ENCODE measurements around the gene OR10W1.

The OR10W1 gene

DNA sequence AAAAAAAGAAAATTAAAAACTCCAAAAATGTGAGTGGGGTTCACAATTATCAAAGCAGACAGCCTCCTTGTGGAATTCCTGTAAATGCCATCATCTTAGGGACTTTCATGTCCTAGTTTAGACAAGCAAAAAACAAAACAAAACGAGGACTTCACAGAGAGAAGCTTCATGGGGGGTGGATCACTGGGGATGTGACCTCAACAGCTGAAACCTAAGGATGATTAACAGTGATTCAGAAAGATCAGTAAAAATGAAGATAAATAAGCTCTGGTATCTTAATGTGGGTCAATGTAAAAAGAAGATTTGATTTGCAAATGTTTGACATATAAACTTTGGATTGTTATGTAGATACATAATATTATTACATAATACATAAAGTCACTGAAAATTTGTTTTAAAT, 8.1 kb upstream of the OR10W1 start:
- no peak for TF ChIP-seq CTCF (IDR thresholded peaks at IDR 0.05; ENCODE audit: insufficient read depth, missing control alignments)
- no peak for DNase-seq (ENCODE audit: insufficient read length, low spot score)
- FAIRE-seq = no peak

GRCh38 chr11:58275002-58275401, 6.9 kb upstream of the OR10W1 start:
- no peak for FAIRE-seq

DNA sequence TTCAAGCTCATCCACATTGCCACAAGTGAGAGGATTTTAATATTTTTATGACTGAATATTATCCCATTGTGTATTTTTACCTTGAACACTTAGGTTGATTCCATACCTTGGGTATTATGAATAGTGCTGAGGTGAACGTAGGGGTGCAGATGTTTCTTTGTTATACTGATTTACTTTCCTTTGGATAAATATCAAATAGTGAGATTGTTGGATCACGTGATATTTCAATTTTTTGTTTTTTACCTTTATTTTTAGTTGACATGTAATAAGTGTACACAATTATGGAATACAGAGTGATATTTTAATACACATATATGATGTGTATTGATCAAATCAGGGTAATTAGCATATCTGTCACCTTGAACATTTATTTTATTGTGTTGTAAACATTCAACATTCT, 8.1 kb downstream of the OR10W1 start:
- no peak for FAIRE-seq
- DNase-seq (ENCODE audit: insufficient read length, low spot score) = no peak

More at GRCh38 chr11:58275002-58275401, 6.9 kb upstream of the OR10W1 start:
- TF ChIP-seq CTCF (IDR thresholded peaks at IDR 0.05; ENCODE audit: insufficient read depth, missing control alignments) = no peak
- DNase-seq (ENCODE audit: insufficient read length, low spot score) = no peak

GRCh38 chr11:58254936-58255335, 13.1 kb downstream of the OR10W1 start:
- DNase-seq (ENCODE audit: insufficient read length, low spot score) = no peak
- TF ChIP-seq CTCF (IDR thresholded peaks at IDR 0.05; ENCODE audit: insufficient read depth, missing control alignments) = no peak
- FAIRE-seq = no peak

More for the DNA sequence above, 8.1 kb downstream of the OR10W1 start:
- no peak for TF ChIP-seq CTCF (IDR thresholded peaks at IDR 0.05; ENCODE audit: insufficient read depth, missing control alignments)

DNA sequence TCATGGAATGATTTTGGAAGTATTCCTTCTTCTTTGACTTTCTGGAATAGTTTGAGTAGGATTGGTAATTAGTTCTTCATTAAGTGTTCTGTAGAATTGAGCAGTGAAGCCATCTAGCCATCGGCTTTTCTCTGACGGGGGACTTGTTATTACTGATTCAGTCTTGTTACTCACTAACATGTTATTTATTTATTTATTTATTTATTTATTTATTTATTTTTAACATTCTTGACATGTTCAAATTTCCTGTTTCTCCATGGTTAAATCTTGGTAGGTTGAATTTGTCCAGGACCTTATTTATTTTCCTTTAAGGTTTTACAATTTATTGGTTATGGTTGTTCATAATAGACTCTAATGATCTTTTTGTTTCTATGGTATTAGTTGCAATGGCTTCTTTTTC, 24.1 kb downstream of the OR10W1 start:
- no peak for TF ChIP-seq CTCF (IDR thresholded peaks at IDR 0.05; ENCODE audit: insufficient read depth, missing control alignments)
- DNase-seq (ENCODE audit: insufficient read length, low spot score) (no peak), FAIRE-seq (no peak)

- no peak for TF ChIP-seq CTCF (IDR thresholded peaks at IDR 0.05; ENCODE audit: insufficient read depth, missing control alignments)
- DNase-seq (ENCODE audit: insufficient read length, low spot score) (no peak), FAIRE-seq (no peak)
These were observed 40.0 kb downstream of the OR10W1 start for GRCh38 chr11:58227956-58228615.

- FAIRE-seq = no peak
These were observed 45.3 kb downstream of the OR10W1 start for GRCh38 chr11:58222721-58223120.

More at GRCh38 chr11:58222721-58223120, 45.3 kb downstream of the OR10W1 start:
- DNase-seq (ENCODE audit: insufficient read length, low spot score) = no peak
- TF ChIP-seq CTCF (IDR thresholded peaks at IDR 0.05; ENCODE audit: insufficient read depth, missing control alignments) = no peak

Data from D721Med (cell line).